OCI-LY1 (cell line): Measurements from ENCODE around the gene MACROH2A2.

ENCODE experiments used
- CTCF ChIP-seq: fragments of 200-600 bp; sonication (generic), shearing (Covaris generic); IDR thresholded peaks from 2 replicates; pipeline ENCODE4 v1.5.1; 2017; ENCODE audit warnings: mild to moderate bottlenecking, antibody characterized with exemption, low read length, moderate library complexity, mixed read lengths
- EZH2 ChIP-seq: fragments of 200-600 bp; sonication (generic), shearing (Covaris generic); IDR thresholded peaks from 2 replicates; pipeline ENCODE4 v1.8.0; 2017; ENCODE audit warnings: borderline replicate concordance, mixed run types, mild to moderate bottlenecking, antibody characterized with exemption, low read length, moderate library complexity, mixed read lengths

- TF ChIP-seq EZH2, result no peak
- TF ChIP-seq CTCF, result no peak
These were observed 7.7 kb downstream of the MACROH2A2 start for GRCh38 chr10:70060389-70060788.
